K562 (cell line): ENCODE results near the gene PNMA8A. TPM values are rescaled to one million over a fixed set of nuclear protein-coding genes. Genes with fewer than 3 reads are reported as not detected.

ENCODE experiments used
- ATAC-seq: fragments of 200-7000 bp; cut with Tn5 transposase; 3 replicates; pipeline ENCODE4 v1.9.1; 2020; ENCODE audit warnings: moderate library complexity
- Bru-seq: library from RNA; stranded (reverse); fragments of 400-500 nt; gene quantifications from one replicate; lab custom pipeline; 2021; lab: Mats Ljungman, UMichigan
- BruChase-seq, 2 experiments: library from RNA; stranded (reverse); fragments of 400-500 nt; gene quantifications; one replicate each; lab custom pipeline; 2021; lab: Mats Ljungman, UMichigan
- BruUV-seq: library from RNA; stranded (reverse); fragments of 400-500 nt; replicated peaks from 2 replicates; lab custom pipeline; 2021; lab: Mats Ljungman, UMichigan
- CTCF ChIA-PET: fragments of 300-600 bp; formaldehyde crosslinking; extraction: SDS; loops from one replicate; lab custom pipeline; 2021; ENCODE audit warnings: low intra/inter-chr PET ratio; lab: Yijun Ruan, JAX
- POLR2A ChIA-PET: fragments of 300-600, 350-650 bp; sonication (Branson Sonifier 250); formaldehyde crosslinking; extraction: SDS; loops from one replicate; lab custom pipeline; 2021; ENCODE audit warnings: antibody characterized with exemption, inconsistent platforms; lab: Yijun Ruan, JAX
- DNase-seq, 4 experiments: peaks; one replicate each; pipeline versions ENCODE4 v3.0.0 to v3.0.0-alpha.2; 2011 to 2018; ENCODE audit warnings: low spot score in 3 of 4, mixed read lengths in 3 of 4; ENCODE audit errors: extremely low read depth in 1 of 4
- FAIRE-seq: peaks from 2 replicates; lab custom pipeline; 2011; peaks lifted over from hg19 to GRCh38; lab: Jason Lieb, UNC
- H2AFZ ChIP-seq: 2 replicates; pipeline ENCODE4 v1.6.0; 2011; ENCODE audit warnings: low read depth, low read length, control low read depth, inconsistent platforms
- H3K27ac ChIP-seq: fragments of 200-600 bp; 3 replicates; pipeline ENCODE4 v1.8.0; 2011; ENCODE audit warnings: low read depth, mild to moderate bottlenecking, control low read depth, inconsistent platforms, low read length, moderate library complexity, mixed read lengths; ENCODE audit errors: extremely low read depth
- H3K27me3 ChIP-seq, 2 experiments: fragments of 300-600 bp in 1 of 2; 2 replicates in 1 of 2; 3 replicates in 1 of 2; pipeline versions ENCODE4 v1.6.0 to v1.8.0; 2011; ENCODE audit warnings: inconsistent platforms in 2 of 2, low read length in 2 of 2, mild to moderate bottlenecking in 1 of 2, mixed read lengths in 1 of 2, moderate library complexity in 1 of 2; ENCODE audit not compliant: control insufficient read depth in 2 of 2, insufficient read depth in 2 of 2
- H3K36me3 ChIP-seq: fragments of 300-600 bp; 3 replicates; pipeline ENCODE4 v1.8.0; 2011; ENCODE audit warnings: mild to moderate bottlenecking, low read length, inconsistent platforms; ENCODE audit not compliant: control insufficient read depth, insufficient read depth
- H3K4me1 ChIP-seq, 2 experiments: fragments of 200-600 bp in 1 of 2; replicated peaks in 1 of 2; 2 replicates in 1 of 2; 3 replicates in 1 of 2; pipeline versions ENCODE4 v1.5.1 to v1.8.0; 2011; ENCODE audit warnings: inconsistent platforms in 2 of 2, low read length in 2 of 2, mild to moderate bottlenecking in 1 of 2, mixed read lengths in 1 of 2, moderate library complexity in 1 of 2; ENCODE audit not compliant: control insufficient read depth in 2 of 2, insufficient read depth in 2 of 2
- H3K4me2 ChIP-seq: 2 replicates; pipeline ENCODE4 v1.6.1; 2011; ENCODE audit warnings: low read length, control low read depth, inconsistent platforms, mixed read lengths; ENCODE audit not compliant: insufficient read depth
- H3K4me3 ChIP-seq: fragments of 200-600 bp; sonication (generic), shearing (Covaris generic); 2 replicates; pipeline ENCODE4 v1.5.1; 2016; ENCODE audit warnings: control low read depth, inconsistent platforms
- H3K79me2 ChIP-seq: fragments of 200-600 bp; 3 replicates; pipeline ENCODE4 v1.8.0; 2011; ENCODE audit warnings: low read length, inconsistent platforms; ENCODE audit not compliant: control insufficient read depth, insufficient read depth
- H3K9ac ChIP-seq, 2 experiments: 2 replicates each; pipeline versions ENCODE4 v1.6.0 to v1.6.1; 2011; ENCODE audit warnings: low read depth in 2 of 2, low read length in 2 of 2, control low read depth in 1 of 2, inconsistent platforms in 1 of 2, mild to moderate bottlenecking in 1 of 2, mixed read lengths in 1 of 2; ENCODE audit not compliant: insufficient read depth in 1 of 2
- H3K9me1 ChIP-seq: one replicate; pipeline ENCODE4 v1.6.0; 2011; ENCODE audit warnings: inconsistent platforms, mild to moderate bottlenecking, low read length, moderate library complexity; ENCODE audit not compliant: control insufficient read depth, insufficient read depth
- H3K9me3 ChIP-seq: replicated peaks from 2 replicates; pipeline ENCODE4 v1.5.1; 2011; ENCODE audit warnings: low read depth, low read length, inconsistent platforms; ENCODE audit not compliant: control insufficient read depth, insufficient read depth
- H4K20me1 ChIP-seq: replicated peaks from 2 replicates; pipeline ENCODE4 v1.6.1; 2011; ENCODE audit warnings: low read length, inconsistent platforms, mixed read lengths; ENCODE audit not compliant: control insufficient read depth, insufficient read depth
- GABPA ChIP-seq: fragments of 200-800 bp; sonication (Bioruptor generic); conservative IDR thresholded peaks from 2 replicates; pipeline ENCODE4 v1.6.1; 2016; ENCODE audit warnings: low read depth, missing genetic modification characterization, missing compliant biosample characterization
- HDAC1 ChIP-seq, 2 experiments: fragments of 450-650 bp; IDR thresholded peaks; 2 replicates each; pipeline ENCODE4 v1.6.1; 2016 to 2017; ENCODE audit warnings: inconsistent platforms in 1 of 2, mild to moderate bottlenecking in 1 of 2, moderate library complexity in 1 of 2
- TCFL5 ChIP-seq: fragments of 250-450 bp; sonication (Bioruptor Pico); conservative IDR thresholded peaks from 2 replicates; pipeline ENCODE4 v1.6.1; 2021; ENCODE audit warnings: mild to moderate bottlenecking, moderate library complexity, matching md5 sums
- TEAD1 ChIP-seq, 2 experiments: fragments of 450-650 bp in 1 of 2; sonication (generic) in 1 of 2; formaldehyde crosslinking; IDR thresholded peaks; 2 replicates each; pipeline versions ENCODE4 v1.4.0 to v1.8.0; 2020 to 2022; ENCODE audit warnings: mild to moderate bottlenecking in 2 of 2, missing genetic modification reagents in 1 of 2
- ZBTB17 ChIP-seq: fragments of 450-650 bp; formaldehyde crosslinking; IDR thresholded peaks from 2 replicates; pipeline ENCODE4 v1.4.0; 2020; ENCODE audit warnings: mild to moderate bottlenecking
- ZNF165 ChIP-seq: fragments of 250-450 bp; sonication (Bioruptor Pico); IDR thresholded peaks from 2 replicates; pipeline ENCODE4 v1.4.0; 2020; ENCODE audit warnings: borderline replicate concordance
- WGBS: fragments of 100-300 bp; shearing (Covaris generic); methylation state at CpG from one replicate; pipeline ENCODE4 v1.1.6; 2016; ENCODE audit warnings: low coverage, mixed read lengths; ENCODE audit not compliant: insufficient coverage; ENCODE audit errors: missing lambda C conversion rate; 5-methylcytosine and 5-hydroxymethylcytosine counted together
- in situ Hi-C: fragments of 300-500 bp; cut with MboI; formaldehyde crosslinking; loops from 4 replicates; pipeline ENCODE4 v1.15.0; 2018; ENCODE audit warnings: inconsistent platforms, mixed read lengths
- intact Hi-C: fragments of 100-400 bp; cut with micrococcal nuclease; formaldehyde crosslinking; loops from 2 replicates; pipeline ENCODE4 v1.14.2; 2022
- long read RNA-seq, 3 experiments: library from polyadenylated mRNA in 2 of 3; library from RNA in 1 of 3; unstranded in 2 of 3; stranded (forward) in 1 of 3; transcript quantifications; one replicate each; pipeline ENCODE4 v2.0.0, GENCODE V29; 2019 to 2022
- polyA minus RNA-seq, 3 experiments: library from RNA; depleted of rRNA, polyadenylated mRNA; stranded (reverse); fragments of >200 nt; gene quantifications; 2 replicates each; pipeline ENCODE4 v1.2.3, GENCODE V29; 2011
- polyA plus RNA-seq, 8 experiments: library from polyadenylated mRNA; depleted of rRNA in 4 of 8; stranded (reverse) in 5 of 8; unstranded in 3 of 8; fragments of >200 nt; fragmentation: Nextera tagmentation in 2 of 8; fragmentation: Illumina TruSeq in 1 of 8; extraction: Ambion mirVana in 2 of 8; extraction: Trizol in 1 of 8; gene quantifications; 2 replicates each; pipeline versions ENCODE4 v1.2.1 to v1.2.3, GENCODE V29; 2011 to 2014; ENCODE audit warnings: inconsistent platforms in 1 of 8, missing spikeins in 1 of 8
- total RNA-seq, 7 experiments: library from RNA; depleted of rRNA in 6 of 7; stranded (reverse); fragments of >200 nt in 6 of 7; fragmentation: Illumina TruSeq in 2 of 7; extraction: Trizol in 2 of 7; gene quantifications; 2 replicates each; pipeline versions ENCODE4 v1.2.1 to v1.2.3, GENCODE V29; 2011 to 2021; ENCODE audit warnings: low replicate concordance in 1 of 7
- TF ChIP-seq, protein P1 (sequence below), 2 experiments: fragments of 450-650 bp; IDR thresholded peaks; 2 replicates each; pipeline ENCODE4 v1.6.1; 2016
- TF ChIP-seq, protein P2 (sequence below): sonication (generic); formaldehyde crosslinking; IDR thresholded peaks from 2 replicates; pipeline ENCODE4 v1.8.1; 2022; ENCODE audit warnings: missing genetic modification reagents
- TF ChIP-seq, protein P3 (sequence below): sonication (generic); formaldehyde crosslinking; IDR thresholded peaks from 2 replicates; pipeline ENCODE4 v1.8.0; 2022; ENCODE audit warnings: mild to moderate bottlenecking, low read depth, missing genetic modification reagents

The PNMA8A gene, protein sequence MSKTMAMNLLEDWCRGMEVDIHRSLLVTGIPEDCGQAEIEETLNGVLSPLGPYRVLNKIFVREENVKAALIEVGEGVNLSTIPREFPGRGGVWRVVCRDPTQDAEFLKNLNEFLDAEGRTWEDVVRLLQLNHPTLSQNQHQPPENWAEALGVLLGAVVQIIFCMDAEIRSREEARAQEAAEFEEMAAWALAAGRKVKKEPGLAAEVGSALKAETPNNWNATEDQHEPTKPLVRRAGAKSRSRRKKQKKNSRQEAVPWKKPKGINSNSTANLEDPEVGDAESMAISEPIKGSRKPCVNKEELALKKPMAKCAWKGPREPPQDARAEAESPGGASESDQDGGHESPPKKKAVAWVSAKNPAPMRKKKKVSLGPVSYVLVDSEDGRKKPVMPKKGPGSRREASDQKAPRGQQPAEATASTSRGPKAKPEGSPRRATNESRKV
- 11.8 and 15.0 TPM in 2 replicates for total RNA-seq (2011; cell fraction: chromatin; rRNA removed; ENCODE audit: low replicate concordance)
- total RNA-seq (2011; cell fraction: nucleolus; rRNA removed), result 9.9 and 10.7 TPM in 2 replicates
- 13.3 and 16.0 TPM in 2 replicates for total RNA-seq (2011; cell fraction: nucleoplasm; rRNA removed)
- total RNA-seq (2014; rRNA removed), result 13.3 and 16.6 TPM in 2 replicates
- 18.4 and 19.5 TPM in 2 replicates for total RNA-seq (2014; rRNA removed; fragmentation: Illumina TruSeq; extraction: Trizol)
- total RNA-seq (2015; rRNA removed; fragmentation: Illumina TruSeq; extraction: Trizol), result 18.3 and 18.6 TPM in 2 replicates
- total RNA-seq (2021), result 14.9 and 16.3 TPM in 2 replicates
- polyA plus RNA-seq (2011; rRNA removed), result 20.1 and 23.8 TPM in 2 replicates
- polyA plus RNA-seq (2011; cell fraction: cytosol; rRNA removed), result 9.2 and 16.4 TPM in 2 replicates
- 5.4 and 6.0 TPM in 2 replicates for polyA plus RNA-seq (2011; cell fraction: nucleus; rRNA removed)
- polyA plus RNA-seq (2012), result 14.2 and 18.1 TPM in 2 replicates
- polyA plus RNA-seq (2014; fragmentation: Illumina TruSeq; extraction: Trizol), result 17.8 and 18.5 TPM in 2 replicates
- 1 to 10 TPM; 6.6 to 7.2 TPM for polyA plus RNA-seq (2014; fragmentation: Nextera tagmentation; extraction: Ambion mirVana)
- 13.2 and 16.7 TPM in 2 replicates for polyA plus RNA-seq (2014; rRNA removed)
- 12.6 and 14.7 TPM in 2 replicates for polyA minus RNA-seq (2011; rRNA and poly(A)+ RNA removed)
- polyA minus RNA-seq (2011; cell fraction: cytosol; rRNA and poly(A)+ RNA removed), result 7.6 and 8.3 TPM in 2 replicates
- 2.0 and 4.9 TPM in 2 replicates for polyA minus RNA-seq (2011; cell fraction: nucleus; rRNA and poly(A)+ RNA removed)
- percentile 77 among the genes with signal in this experiment for Bru-seq, nascent RNA
- BruChase-seq, experiment 1, labeled RNA remaining after a 2-hour chase, result percentile 83 among the genes with signal in this experiment
- percentile 89 among the genes with signal in this experiment for BruChase-seq, experiment 2, labeled RNA remaining after a 6-hour chase
- long read RNA-seq, experiment 1, transcript PNMA8A-201 (3 exons, 3,689 nt), result major isoform, 7 of 33 reads
- long read RNA-seq, experiment 1, partial matches to known transcripts, result 9 of 33 reads
- long read RNA-seq, experiment 1, other reads (novel, unspliced or antisense), result 17 of 33 reads
- long read RNA-seq, experiment 2, transcript PNMA8A-201 (3 exons, 3,689 nt), result major isoform, 10 of 22 reads
- long read RNA-seq, experiment 2, partial matches to known transcripts, result 5 of 22 reads
- long read RNA-seq, experiment 2, other reads (novel, unspliced or antisense), result 7 of 22 reads
- long read RNA-seq, experiment 3, partial matches to known transcripts, result 1 of 2 reads
- long read RNA-seq, experiment 3, other reads (novel, unspliced or antisense), result 1 of 2 reads

DNA sequence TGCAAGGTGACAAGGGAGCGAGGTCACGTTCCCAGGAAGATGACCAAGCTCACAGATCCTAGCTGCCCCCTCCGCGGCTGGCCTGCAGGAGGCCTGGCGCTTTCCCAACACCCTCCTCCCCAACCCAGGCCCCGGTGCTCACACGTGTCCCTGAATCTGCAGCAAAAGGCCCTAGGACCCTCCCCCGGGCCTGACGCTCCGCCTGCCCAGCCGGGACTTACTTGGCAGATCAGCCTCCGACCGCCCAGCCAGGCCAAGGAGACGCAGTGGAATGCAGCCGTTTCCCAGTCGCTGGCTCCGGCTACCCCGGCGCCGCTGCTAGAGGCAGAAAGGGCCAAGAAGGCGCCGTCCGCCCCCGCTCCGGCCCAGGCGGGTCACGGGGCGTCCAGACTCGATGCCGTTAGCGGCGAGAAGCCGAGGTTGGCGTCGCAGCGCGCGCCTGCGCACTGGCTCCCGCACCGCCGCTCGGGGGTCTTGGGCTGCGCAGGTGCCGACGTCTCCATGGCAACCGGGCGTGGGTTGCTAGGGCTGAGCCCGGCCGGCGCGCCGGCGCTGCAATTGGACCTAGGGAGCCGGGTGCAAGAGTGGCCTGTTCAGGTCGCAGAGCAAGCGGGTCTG lies at the start of gene PNMA8A:
TSS of gene PNMA8A (minus strand) at position 448 of the 618 bp plus-strand sequence. CDS start 528 bp downstream, outside the sequence.
- intact Hi-C loops, result no loop called here
- H3K4me1 ChIP-seq, result peaks cover 2 to 22% of the 10 kb centered on the region in 2 experiments; a peak in 3 of 5 replicates
- peaks cover 24% of the 10 kb centered on the region; the same call in 2 of the 3 replicates for H3K36me3 ChIP-seq
- H2AFZ ChIP-seq, result peak within 1 kb of the TSS; percentile 81
- H4K20me1 ChIP-seq, result no peaks in the 10 kb centered on the region
- ATAC-seq (peak; percentile 94), DNase-seq (peak; percentile 88 to 95 (median 90)), FAIRE-seq (no peak)
- H3K9me3 ChIP-seq, result no peaks in the 10 kb centered on the region
- no peaks in the 10 kb centered on the region for H3K9me1 ChIP-seq
- peaks cover 4 to 18% of the 10 kb centered on the region in 2 experiments; a peak in 4 of 5 replicates for H3K27me3 ChIP-seq
- peak within 1 kb of the TSS; percentile 74 for H3K4me3 ChIP-seq
- H3K9ac ChIP-seq, result peak within 1 kb of the TSS; percentile 84 to 90
- peak within 1 kb of the TSS; percentile 70 for H3K27ac ChIP-seq
- in situ Hi-C loops, result no loop called here
- 7% methylated on average over 49 of the region's 57 CpGs for WGBS
- no TSS peak for BruUV-seq
- H3K79me2 ChIP-seq, result peaks cover 12% of the 10 kb centered on the region
- ChIA-PET POLR2A (interaction anchor here (1.0 to 1.3 kb wide), 2 partner anchors 12 to 69 kb away, joined by 3 read pairs; no protein-coding TSS in a partner anchor), CTCF (interaction anchor here (0.7 kb wide), 1 partner anchor 20 kb away, joined by 3 read pairs; no protein-coding TSS in a partner anchor)
- H3K4me2 ChIP-seq, result peak within 1 kb of the TSS; percentile 93
- TF ChIP-seq TEAD1 (CRISPR knock-in tag; IDR thresholded peaks at IDR 0.05) (0 out of 4 replicates have a peak, but pooled peaks of 1 of the 2 experiments have one; percentile 17), TCFL5 (no peak), ZNF165 (CRISPR knock-in tag) (no peak), HDAC1 (IDR thresholded peaks at IDR 0.05) (peak in 1 of 2 experiments; percentile 89; a peak in 2 of 4 replicates), GABPA (tag) (no peak), ZBTB17 (no peak)
- TF ChIP-seq, protein P1, sequence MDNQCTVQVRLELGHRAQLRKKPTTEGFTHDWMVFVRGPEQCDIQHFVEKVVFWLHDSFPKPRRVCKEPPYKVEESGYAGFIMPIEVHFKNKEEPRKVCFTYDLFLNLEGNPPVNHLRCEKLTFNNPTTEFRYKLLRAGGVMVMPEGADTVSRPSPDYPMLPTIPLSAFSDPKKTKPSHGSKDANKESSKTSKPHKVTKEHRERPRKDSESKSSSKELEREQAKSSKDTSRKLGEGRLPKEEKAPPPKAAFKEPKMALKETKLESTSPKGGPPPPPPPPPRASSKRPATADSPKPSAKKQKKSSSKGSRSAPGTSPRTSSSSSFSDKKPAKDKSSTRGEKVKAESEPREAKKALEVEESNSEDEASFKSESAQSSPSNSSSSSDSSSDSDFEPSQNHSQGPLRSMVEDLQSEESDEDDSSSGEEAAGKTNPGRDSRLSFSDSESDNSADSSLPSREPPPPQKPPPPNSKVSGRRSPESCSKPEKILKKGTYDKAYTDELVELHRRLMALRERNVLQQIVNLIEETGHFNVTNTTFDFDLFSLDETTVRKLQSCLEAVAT (IDR thresholded peaks at IDR 0.05), result no peak
- TF ChIP-seq, protein P2, sequence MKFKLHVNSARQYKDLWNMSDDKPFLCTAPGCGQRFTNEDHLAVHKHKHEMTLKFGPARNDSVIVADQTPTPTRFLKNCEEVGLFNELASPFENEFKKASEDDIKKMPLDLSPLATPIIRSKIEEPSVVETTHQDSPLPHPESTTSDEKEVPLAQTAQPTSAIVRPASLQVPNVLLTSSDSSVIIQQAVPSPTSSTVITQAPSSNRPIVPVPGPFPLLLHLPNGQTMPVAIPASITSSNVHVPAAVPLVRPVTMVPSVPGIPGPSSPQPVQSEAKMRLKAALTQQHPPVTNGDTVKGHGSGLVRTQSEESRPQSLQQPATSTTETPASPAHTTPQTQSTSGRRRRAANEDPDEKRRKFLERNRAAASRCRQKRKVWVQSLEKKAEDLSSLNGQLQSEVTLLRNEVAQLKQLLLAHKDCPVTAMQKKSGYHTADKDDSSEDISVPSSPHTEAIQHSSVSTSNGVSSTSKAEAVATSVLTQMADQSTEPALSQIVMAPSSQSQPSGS, result no peak
- TF ChIP-seq, protein P3, sequence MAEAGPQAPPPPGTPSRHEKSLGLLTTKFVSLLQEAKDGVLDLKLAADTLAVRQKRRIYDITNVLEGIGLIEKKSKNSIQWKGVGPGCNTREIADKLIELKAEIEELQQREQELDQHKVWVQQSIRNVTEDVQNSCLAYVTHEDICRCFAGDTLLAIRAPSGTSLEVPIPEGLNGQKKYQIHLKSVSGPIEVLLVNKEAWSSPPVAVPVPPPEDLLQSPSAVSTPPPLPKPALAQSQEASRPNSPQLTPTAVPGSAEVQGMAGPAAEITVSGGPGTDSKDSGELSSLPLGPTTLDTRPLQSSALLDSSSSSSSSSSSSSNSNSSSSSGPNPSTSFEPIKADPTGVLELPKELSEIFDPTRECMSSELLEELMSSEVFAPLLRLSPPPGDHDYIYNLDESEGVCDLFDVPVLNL (CRISPR knock-in tag), result no peak
